ENCODE results near the gene MOSPD2.

Gene MOSPD2

GRCh38 chrX:14872851-14873675 is at the start of gene MOSPD2, which contains the start of gene FANCB:
Gene MOSPD2, plus strand, starts transcription at chrX:14873421. Its CDS starts 108 bp downstream, at chrX:14873529.
Gene FANCB, minus strand, starts transcription at chrX:14873069. Its CDS starts 7,559 bp downstream, at chrX:14865510.
- DNase-seq: peak; percentile 90

DNA sequence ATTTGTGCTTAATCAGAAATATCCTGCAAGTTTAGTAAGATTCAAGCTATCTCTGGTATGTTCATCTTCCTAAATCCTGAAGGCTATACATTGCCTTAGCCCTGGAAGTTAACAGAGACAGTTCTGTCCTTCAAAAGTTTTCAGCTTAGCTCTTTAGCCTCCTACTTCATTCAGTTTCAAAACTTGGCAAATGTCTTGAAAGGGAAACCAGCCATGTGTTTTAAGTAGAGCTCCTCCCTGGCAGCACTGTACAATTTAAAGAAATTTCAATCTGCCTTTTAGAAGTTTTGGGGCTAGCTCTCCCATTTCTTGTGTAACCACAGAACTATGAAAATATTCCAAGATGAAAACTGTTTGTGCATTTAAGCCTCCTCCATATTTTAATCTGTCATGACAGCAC is 47.4 kb upstream of the MOSPD2 start:
- DNase-seq: no peak

DNA sequence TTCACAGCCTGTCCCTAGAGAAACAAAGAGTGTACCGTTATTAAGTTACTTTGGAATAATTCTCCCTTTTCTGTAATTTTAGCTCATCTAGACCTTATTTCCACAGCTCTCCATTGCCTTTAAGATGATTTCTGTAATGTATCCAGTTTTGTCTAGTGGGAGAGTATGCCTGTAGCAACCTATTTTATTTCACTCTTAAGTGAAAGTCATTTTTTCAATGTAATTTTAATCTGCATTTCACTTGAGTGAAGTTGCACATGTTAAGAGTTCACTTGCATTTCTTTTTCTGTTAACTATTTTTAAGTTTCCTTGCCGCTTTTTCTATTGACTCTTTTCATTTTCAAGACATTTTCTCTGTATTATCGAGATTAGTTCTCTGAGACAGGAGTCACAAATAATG is 46.9 kb upstream of the MOSPD2 start:
- DNase-seq: no peak

- no peak for DNase-seq
Observed at GRCh38 chrX:14829643-14830042, 43.6 kb upstream of the MOSPD2 start.

DNA sequence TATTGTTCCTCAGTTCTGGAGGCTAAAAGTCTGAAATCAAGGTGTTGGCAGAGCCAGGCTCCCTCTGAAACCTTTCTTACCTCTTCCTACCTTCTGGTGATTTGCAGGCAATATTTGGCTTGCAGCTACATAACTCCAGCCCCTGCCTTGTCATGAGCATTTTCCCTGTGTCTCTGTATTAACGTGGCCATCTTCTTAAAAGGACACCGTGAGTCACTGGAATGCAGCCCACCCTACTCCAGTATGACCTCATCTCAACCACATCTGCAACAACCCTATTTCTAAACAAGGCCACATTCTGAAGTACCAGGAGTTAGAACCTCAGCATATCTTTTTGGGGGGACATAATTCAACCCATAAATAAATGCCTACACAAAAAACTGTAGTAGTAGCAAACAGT is 41.1 kb upstream of the MOSPD2 start:
- DNase-seq: no peak

DNA sequence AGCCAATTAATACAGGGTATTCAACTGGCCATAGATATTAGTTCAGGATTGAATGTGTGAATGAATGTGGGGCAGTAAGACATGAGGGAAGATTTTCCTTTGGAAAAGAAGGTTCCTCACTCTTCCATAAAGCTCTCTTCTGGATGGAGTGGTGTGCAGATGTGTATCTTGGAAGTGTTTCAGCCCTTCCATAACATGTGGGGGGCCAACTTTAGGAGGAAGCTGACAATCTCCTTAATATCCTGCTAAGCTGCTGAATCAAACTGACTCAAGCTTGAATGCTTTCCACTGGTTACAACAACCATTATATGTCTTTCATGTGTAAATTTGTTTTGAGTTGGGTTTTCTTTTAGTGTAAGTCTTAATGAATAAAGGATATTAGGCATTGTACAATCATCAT is 40.6 kb upstream of the MOSPD2 start:
- DNase-seq: no peak

DNA sequence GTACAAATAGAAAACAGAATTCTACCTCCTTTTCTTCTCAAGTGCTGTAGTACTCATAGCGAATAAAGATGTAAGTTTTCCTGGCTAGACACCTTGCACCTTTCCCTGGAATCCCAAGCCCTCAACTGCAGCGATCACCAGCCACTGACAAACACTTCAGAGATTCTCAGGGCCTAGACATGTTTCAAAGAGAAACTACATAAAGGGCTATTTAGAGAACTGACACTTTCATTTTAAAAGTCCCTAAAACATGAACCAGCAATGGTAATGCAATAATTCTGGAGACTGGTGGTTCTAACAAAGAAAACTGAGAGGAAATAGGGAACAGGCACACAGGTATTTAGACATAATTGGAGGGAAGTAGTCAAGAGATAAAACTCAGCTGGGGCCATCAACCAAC is 36.1 kb upstream of the MOSPD2 start:
- DNase-seq: no peak

GRCh38 chrX:14843666-14844065 is 29.6 kb upstream of the MOSPD2 start:
- DNase-seq: no peak

DNA sequence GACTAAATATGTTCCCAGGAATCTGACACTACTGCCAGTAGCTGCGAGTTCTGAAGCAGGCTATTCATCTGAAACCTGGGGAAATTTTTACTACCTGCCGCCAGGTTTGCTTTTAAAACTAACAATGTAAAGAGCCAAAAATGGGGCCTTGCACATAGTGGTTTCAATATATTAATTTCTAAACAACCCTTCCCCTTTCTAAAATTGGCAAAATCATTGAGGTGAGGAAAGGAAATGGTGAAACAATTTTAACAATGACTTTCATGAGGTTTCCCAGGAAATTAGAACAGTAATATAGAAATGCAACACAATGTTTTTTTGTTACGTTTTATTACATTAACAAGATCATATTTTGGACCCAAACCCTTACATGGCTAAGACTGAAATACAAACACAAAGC is 21.7 kb upstream of the MOSPD2 start:
- no peak for DNase-seq

DNA sequence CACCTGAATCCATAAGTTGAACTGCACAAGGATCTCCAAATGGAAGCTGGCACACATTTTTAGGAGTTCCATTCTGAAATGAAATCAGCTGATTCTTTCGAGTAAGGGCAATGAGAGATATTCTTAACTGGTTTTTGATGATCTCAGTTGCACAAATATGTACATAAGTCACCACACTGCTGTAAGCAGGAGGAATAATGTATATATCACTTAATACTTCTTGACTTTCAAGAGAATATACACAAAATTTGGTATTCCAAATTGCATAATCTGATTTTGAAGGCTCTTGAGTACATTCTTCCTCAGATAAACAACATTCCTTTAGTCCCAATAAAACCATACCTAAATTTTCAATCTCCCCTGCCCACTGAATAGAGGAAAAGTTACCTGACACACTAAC is 8.6 kb upstream of the MOSPD2 start:
- no peak for DNase-seq

DNA sequence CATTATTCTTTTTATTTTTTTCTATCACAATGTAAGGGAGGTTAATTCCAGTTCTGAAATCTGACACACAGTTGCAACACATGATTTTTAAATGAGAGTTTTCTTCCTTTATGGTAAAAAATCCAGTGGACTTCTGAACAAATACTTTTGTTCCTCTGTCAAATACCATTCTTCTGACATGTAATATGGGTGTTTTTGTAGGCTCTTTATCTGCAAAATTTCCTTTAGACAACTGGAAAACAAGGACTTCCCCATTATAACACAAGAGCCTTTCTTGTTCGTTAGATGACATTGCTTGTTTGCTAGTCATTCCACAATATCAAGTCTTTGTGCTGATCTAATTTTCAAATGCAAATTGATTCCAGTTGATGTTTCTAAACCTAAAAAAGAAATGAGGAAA is 8.0 kb upstream of the MOSPD2 start:
- DNase-seq: no peak

DNA sequence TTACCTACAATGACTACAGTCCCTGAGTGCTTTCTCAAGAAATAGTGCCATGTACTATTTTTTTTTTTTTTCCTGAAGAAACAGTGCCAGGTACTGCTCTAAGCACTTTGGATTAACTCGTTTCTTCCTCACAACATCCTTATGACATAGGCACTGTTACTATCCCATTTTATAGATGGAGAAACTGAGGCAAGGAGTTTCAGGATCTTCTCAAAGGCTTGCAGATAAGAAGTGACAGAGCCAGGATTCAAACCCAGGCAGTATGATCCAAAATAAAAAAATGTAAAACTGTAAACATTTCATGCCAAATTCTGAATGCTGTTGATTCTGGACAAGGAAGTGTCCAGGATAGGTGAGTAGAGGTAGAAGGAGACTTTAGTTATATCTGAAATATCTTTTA is 1.5 kb upstream of the MOSPD2 start:
- no peak for DNase-seq

DNA sequence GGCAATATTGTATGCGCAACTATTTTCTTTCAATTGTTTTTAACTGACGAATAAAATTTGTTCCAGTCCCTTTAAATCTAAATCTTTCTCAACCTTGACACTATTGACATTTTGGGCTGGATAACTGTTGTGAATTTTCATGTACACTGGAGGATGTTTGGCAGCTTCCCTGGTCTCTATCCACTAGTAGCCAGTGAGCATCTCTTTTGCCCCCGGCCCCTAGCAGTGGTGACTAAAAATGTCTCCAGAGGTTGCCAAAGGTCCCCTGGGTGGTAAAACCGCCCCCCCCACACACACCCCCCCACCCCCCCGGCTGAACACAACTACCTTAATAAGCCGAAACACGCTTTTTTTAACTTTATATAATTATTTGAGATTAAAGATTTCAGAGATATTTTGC is 866 bp upstream of the MOSPD2 start:
- no peak for DNase-seq

DNA sequence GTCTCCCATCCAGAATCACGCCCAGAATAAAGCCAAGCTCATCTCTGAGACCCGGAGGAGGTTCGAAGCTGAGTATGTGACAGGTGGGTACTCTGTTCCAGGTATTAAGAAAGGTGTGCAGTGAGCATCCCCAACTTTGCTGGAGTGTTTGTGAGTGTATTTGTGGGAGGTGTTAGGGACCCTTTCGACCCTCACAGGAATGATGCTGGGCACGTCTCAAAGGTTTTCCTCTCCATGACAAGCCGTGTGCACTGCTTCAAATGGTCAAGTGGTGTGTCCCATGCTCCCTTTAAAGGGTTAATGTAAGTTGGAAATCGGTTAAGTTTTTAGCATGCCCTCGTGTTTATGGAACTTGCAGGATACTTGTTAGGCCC is 442 bp downstream of the MOSPD2 start:
- DNase-seq: no peak

DNA sequence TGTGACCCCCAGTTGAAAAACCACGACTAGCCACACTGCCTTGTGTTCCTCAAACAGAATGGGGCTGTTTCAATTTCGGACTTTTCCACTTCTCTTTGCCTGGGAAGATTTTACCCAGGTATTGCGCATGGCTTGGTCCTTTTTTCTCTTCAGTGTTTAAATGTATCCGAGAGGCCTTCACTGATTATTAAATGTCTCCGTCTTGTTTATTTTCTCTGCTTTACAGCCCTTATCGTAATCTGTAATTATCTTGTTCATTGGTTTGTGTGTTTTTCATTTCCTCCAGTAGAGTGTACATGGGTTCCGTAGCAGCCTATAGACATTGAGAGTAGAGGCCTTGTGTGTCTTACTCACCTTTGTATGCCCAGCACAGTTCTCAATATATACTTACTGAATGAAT is 2.4 kb downstream of the MOSPD2 start:
- no peak for DNase-seq

- no peak for DNase-seq
Observed at GRCh38 chrX:14883826-14884225, 10.6 kb downstream of the MOSPD2 start.

DNA sequence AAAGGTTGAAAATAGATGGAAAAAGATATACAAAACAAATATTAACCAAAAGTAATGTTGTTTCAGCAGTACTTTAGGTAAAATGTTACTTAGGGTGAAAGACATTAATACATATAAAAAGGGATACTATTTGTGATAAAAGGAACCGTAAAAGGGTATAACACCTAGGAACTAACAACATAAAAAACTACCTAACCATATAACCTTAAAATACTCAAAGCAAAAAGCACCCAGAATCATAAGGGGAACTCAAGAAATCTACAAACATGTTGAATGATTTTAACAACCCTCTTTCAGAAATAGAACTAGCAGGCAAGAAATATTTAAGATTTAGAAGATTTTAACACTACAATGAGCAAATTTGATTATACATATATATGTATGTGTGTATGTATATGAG is 11.5 kb downstream of the MOSPD2 start:
- no peak for DNase-seq

DNA sequence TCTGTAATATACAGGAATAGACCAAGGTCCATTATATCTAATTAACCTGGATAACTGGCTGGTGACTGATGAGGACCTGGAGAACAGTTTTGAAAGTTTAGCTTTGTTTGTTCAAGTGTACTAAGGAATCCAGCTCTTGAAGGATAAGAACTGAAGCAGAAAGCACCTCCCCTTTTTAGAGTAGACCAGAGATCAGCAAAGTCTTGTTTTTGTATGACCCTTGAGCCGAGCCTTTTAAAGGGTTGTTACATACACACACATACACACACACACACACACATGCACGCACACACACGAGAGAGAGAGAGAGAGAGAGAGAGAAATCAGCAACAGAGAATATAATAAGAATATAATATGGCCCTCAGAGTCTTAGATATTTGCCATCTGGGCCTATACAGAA is 13.0 kb downstream of the MOSPD2 start:
- DNase-seq: no peak

DNA sequence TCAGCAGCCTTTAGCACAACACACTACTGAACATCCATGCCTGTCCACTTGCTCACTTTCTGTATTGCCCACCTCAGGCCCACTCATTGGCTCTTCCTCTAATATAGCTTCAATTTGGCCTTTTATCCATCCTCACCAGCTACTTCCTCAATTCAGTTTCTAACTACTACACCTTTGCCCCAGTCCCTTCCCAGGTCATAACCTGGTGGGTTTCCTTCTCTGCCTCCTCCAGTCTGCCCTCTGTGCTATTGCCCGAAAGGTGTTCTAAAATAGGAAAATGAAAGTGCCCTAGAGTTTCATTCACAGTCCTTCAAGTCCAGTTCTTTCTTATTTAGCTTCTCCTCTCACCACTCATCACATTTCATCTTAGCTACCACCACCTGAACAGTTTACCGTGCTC is 23.1 kb downstream of the MOSPD2 start:
- DNase-seq: no peak

DNA sequence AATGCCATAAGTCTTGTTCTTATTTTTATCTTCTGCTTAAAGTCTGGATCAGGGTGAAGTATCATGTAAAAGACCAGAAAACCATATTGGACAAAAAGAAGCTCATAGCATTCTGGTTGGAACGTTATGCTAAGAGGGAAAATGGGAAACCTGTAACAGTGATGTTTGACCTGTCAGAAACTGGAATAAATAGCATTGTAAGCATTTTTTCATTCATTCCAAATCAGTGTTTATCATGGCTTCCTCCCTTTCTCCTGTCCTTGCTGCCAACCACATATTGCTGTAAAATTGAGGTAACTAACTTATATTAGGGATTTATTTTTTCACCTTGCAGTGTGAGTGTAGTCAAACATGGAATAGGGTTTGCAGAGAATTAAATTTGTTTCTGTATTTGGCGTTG is 23.8 kb downstream of the MOSPD2 start:
- no peak for DNase-seq

DNA sequence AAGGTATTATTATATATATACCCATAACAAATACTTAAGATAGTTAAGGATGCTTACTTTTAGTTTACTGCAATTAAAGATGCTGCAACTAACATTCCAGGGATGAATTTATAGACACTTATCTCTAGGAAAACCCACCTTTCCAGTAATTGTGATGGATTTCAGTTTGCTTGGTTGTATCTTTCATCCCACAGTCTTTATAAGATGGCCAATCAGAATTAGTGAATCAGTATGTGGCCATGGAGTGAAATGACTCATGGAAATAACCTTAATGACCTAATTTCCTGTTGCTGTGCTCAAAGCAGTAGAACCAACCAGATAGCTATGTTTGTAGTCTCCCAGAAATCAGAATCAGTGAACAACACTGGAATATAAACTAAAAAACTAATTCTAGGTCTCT is 26.4 kb downstream of the MOSPD2 start:
- no peak for DNase-seq

DNA sequence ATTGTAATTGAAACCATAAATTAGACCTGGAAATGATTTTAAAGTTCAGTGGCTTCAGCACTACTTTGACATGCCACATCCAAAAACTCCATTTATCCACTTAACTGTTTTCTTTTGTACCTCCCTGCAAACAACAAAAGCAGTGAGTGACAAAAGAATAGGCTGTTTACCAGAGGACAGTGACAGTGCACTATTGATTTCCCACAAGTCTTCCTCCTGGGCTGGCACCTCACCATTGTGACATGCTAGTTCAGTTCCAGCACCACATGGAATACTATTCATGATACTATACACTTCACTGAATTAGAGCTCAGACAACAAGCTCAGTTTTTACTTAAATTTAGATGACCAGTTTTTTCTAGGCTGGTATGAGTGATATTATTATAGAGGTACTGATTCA is 29.3 kb downstream of the MOSPD2 start:
- no peak for DNase-seq

DNA sequence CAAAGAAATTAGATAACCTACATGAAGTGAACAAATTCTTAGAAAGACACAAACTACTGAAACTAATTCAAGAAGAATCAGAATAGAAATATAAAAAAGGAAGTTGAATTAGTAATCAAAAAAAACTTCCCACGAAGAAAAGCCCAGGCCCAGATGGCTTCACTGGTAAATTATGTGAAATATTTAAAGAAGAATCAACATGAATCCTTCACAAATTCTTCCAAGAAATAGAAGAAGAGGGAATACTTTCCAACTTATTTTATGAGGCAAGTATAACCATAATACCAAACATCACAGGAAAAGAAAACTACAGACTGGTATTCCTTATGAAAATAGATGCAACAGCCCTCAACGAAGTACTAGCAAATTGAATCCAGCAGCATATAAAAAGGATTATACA is 30.7 kb downstream of the MOSPD2 start:
- DNase-seq: no peak

DNA sequence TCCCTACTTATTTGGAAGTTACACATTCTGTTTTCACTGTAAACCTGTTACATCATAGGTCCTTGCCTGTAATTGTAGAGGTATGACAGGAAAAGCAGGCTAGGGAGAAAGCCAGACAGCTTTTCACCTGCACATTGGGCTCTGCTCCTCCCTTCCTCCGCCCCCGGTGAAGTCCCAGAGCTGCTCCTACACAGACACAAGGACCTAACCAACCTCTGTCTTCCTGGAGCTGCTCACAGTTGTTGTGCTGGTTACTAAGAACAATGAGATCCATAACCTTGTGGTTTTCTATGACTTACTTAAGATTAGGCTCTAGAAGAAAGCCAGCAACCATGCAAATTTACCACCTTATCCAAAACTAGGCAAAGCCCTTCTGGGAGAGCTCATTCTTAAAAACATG is 40.0 kb downstream of the MOSPD2 start:
- DNase-seq: no peak

DNA sequence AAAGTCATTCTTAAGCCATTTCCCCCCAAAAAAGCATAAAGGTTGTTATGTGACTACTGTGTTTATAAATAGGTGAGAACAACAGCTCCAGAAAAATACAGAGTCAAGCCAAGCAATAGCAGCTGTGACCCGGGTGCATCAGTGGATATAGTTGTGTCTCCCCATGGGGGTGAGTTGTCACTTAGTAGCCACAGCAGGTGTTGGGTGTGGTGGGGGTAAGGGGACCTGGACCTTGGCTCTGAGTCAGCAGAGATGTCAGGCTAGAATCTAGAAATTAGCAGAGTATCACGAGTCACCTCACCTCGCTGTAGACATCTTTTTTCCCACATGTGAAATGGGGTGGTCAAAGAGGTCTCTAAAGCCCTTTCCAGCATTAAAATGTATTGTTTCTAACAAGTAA is 42.4 kb downstream of the MOSPD2 start:
- no peak for DNase-seq
